Measurements from ENCODE around the gene PRPH. TPM values are rescaled to one million over a fixed set of nuclear protein-coding genes. Genes with fewer than 3 reads are reported as not detected.

Gene PRPH
- total and polyA plus RNA-seq, 9 of the 15 experiments (the other 6 are each of a cell fraction or from before 2014, with no cell fraction given) = 0.27 to 1.9 (median 1.3) TPM; not detected in 1

DNA sequence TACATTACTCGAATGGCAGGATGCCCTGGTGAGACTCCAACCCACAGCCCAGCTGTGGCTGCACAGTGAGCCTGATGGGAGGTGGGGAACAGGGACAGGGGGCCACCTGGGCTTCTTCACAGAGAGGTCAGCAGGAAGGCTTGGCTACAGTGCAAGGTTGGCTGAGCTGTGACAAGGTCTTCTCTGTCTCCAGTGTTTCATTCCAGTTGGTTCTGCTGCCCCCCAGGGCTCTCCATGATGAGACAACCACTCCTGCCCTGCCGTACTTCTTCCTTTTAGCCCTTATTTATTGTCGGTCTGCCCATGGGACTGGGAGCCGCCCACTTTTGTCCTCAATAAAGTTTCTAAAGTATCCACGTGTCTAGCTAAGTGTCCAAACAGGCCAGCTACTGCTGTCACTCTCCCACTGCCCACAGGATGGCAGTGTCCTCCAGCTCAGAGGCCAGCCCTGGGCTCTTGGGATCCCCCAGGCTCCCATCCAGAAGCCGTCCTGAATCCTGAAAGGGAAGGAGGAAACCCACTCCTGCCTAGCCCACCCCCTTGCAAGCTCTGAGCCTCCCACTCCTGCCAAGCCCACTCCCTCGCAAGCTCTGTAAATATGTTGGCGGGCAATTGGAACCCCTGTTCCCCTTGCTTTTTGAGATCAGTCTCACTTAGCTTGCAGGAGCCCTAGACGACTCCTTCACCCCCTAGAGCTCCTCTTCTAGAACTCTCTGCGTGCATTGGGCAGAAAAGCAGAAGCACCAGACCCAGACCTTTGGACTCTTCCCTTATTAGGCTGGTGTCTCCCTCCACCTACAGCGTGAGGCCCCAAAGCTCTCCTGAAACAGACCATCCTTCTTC is 36.7 kb downstream of the PRPH start (continued):
- TF ChIP-seq MNT (conservative IDR thresholded peaks at IDR 0.05) (peak; percentile 82 to 88), SIN3A (IDR thresholded peaks at IDR 0.05; ENCODE audit: borderline replicate concordance in 2 of 2, control insufficient read depth in 1 of 2, low read depth in 2 of 2, low read length in 2 of 2) (peak in 1 of 2 experiments; percentile 69; a peak in 1 of 4 replicates), ZNF75A (CRISPR knock-in tag; IDR thresholded peaks at IDR 0.05) (no peak), VEZF1 (CRISPR knock-in tag; IDR thresholded peaks at IDR 0.05) (no peak; the same call in 1 of the 2 replicates), SAP30 (IDR thresholded peaks at IDR 0.05; ENCODE audit: borderline replicate concordance, insufficient read depth, low read depth, low read length, poor library complexity, severe bottlenecking) (no peak), CTBP1 (IDR thresholded peaks at IDR 0.05; ENCODE audit: borderline replicate concordance) (peak; percentile 19; the same call in 1 of the 2 replicates), WHSC1 (IDR thresholded peaks at IDR 0.05; ENCODE audit: low read length) (no peak), HDAC6 (IDR thresholded peaks at IDR 0.05; ENCODE audit: low read depth, low read length) (no peak), RAD21 (CRISPR knock-in tag; conservative IDR thresholded peaks at IDR 0.05 in 1 of 2, IDR thresholded peaks at IDR 0.05 in 1 of 2) (peak; percentile 75 to 80), MYNN (IDR thresholded peaks at IDR 0.05) (0 out of 2 replicates have a peak, but pooled peaks have one; percentile 20), MYNN (CRISPR knock-in tag; IDR thresholded peaks at IDR 0.05) (no peak), HCFC1 (IDR thresholded peaks at IDR 0.05; ENCODE audit: low read depth, low read length) (0 out of 2 replicates have a peak, but pooled peaks have one; percentile 27), POLR2B (IDR thresholded peaks at IDR 0.05; ENCODE audit: low read depth, partially characterized antibody) (peak; percentile 34), CC2D1A (IDR thresholded peaks at IDR 0.05) (peak; percentile 25; the same call in 1 of the 2 replicates)
- TF ChIP-seq, protein P1, sequence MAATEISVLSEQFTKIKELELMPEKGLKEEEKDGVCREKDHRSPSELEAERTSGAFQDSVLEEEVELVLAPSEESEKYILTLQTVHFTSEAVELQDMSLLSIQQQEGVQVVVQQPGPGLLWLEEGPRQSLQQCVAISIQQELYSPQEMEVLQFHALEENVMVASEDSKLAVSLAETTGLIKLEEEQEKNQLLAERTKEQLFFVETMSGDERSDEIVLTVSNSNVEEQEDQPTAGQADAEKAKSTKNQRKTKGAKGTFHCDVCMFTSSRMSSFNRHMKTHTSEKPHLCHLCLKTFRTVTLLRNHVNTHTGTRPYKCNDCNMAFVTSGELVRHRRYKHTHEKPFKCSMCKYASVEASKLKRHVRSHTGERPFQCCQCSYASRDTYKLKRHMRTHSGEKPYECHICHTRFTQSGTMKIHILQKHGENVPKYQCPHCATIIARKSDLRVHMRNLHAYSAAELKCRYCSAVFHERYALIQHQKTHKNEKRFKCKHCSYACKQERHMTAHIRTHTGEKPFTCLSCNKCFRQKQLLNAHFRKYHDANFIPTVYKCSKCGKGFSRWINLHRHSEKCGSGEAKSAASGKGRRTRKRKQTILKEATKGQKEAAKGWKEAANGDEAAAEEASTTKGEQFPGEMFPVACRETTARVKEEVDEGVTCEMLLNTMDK (IDR thresholded peaks at IDR 0.05; ENCODE audit: borderline replicate concordance, insufficient read depth, low read depth, low read length, poor library complexity, severe bottlenecking) = peak; percentile 10
- TF ChIP-seq, protein P2, sequence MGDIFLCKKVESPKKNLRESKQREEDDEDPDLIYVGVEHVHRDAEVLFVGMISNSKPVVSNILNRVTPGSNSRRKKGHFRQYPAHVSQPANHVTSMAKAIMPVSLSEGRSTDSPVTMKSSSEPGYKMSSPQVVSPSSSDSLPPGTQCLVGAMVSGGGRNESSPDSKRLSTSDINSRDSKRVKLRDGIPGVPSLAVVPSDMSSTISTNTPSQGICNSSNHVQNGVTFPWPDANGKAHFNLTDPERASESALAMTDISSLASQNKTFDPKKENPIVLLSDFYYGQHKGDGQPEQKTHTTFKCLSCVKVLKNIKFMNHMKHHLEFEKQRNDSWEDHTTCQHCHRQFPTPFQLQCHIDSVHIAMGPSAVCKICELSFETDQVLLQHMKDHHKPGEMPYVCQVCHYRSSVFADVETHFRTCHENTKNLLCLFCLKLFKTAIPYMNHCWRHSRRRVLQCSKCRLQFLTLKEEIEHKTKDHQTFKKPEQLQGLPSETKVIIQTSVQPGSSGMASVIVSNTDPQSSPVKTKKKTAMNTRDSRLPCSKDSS (IDR thresholded peaks at IDR 0.05; ENCODE audit: low read depth, partially characterized antibody) = no peak
- TF ChIP-seq, protein P3, sequence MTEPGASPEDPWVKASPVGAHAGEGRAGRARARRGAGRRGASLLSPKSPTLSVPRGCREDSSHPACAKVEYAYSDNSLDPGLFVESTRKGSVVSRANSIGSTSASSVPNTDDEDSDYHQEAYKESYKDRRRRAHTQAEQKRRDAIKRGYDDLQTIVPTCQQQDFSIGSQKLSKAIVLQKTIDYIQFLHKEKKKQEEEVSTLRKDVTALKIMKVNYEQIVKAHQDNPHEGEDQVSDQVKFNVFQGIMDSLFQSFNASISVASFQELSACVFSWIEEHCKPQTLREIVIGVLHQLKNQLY (CRISPR knock-in tag; conservative IDR thresholded peaks at IDR 0.05) = no peak

Data from K562 (cell line).